Lung (tissue), 16 donors: ENCODE data around the gene OR1G1. TPM values are rescaled to one million over a fixed set of nuclear protein-coding genes. Genes with fewer than 3 reads are reported as not detected.
"Not testable (repeated sequence)": the region's sequence is repeated elsewhere in the genome, so short reads cannot be mapped to it uniquely, and the experiment has no call there.

Source experiments
- ATAC-seq: fragments of 200-7000 bp; cut with Tn5 transposase; one replicate; pipeline ENCODE4 v1.9.1; 2020; ENCODE audit warnings: moderate number of reproducible peaks; ENCODE audit not compliant: insufficient read depth, low FRiP score
- DNase-seq, 3 donors: peaks; one replicate each; pipeline ENCODE4 v3.0.0-alpha.2; 2013 to 2017
- H3K27ac ChIP-seq, 2 donors: one replicate each; pipeline ENCODE4 v1.5.1; 2013; ENCODE audit warnings: mild to moderate bottlenecking in 2 of 2, moderate library complexity in 2 of 2, control low read depth in 1 of 2, inconsistent platforms in 1 of 2, low read depth in 1 of 2, low read length in 1 of 2
- H3K27me3 ChIP-seq, 3 donors: one replicate each; pipeline ENCODE4 v1.5.1; 2013; ENCODE audit warnings: low read length in 2 of 3; ENCODE audit not compliant: control insufficient read depth in 3 of 3, insufficient read depth in 3 of 3
- H3K36me3 ChIP-seq, 4 donors: one replicate each; pipeline ENCODE4 v1.5.1; 2013; ENCODE audit warnings: low read length in 4 of 4, mild to moderate bottlenecking in 1 of 4, moderate library complexity in 1 of 4; ENCODE audit not compliant: control insufficient read depth in 4 of 4, insufficient read depth in 4 of 4
- H3K4me1 ChIP-seq, 5 donors: one replicate each; pipeline ENCODE4 v1.5.1; 2013; ENCODE audit warnings: low read length in 5 of 5, mild to moderate bottlenecking in 2 of 5, moderate library complexity in 1 of 5; ENCODE audit not compliant: control insufficient read depth in 5 of 5, insufficient read depth in 5 of 5
- H3K4me3 ChIP-seq: one replicate; pipeline ENCODE4 v1.5.1; 2013; ENCODE audit warnings: mild to moderate bottlenecking, control low read depth, moderate library complexity
- H3K9ac ChIP-seq, 2 donors: one replicate each; pipeline ENCODE4 v1.5.1; 2013; ENCODE audit warnings: low read length in 2 of 2, control low read depth in 1 of 2; ENCODE audit not compliant: insufficient read depth in 1 of 2
- H3K9me3 ChIP-seq, 4 donors: one replicate each; pipeline ENCODE4 v1.5.1; 2013; ENCODE audit warnings: low read length in 3 of 4, mild to moderate bottlenecking in 1 of 4, moderate library complexity in 1 of 4; ENCODE audit not compliant: control insufficient read depth in 4 of 4, insufficient read depth in 3 of 4
- CTCF ChIP-seq: IDR thresholded peaks from 2 replicates; pipeline ENCODE4 v1.5.1; 2012; ENCODE audit warnings: mild to moderate bottlenecking; ENCODE audit errors: control extremely low read depth, extremely low read depth
- WGBS, 2 donors: extraction: QIAGEN DNeasy Blood & Tissue Kit; methylation state at CpG; one replicate each; pipeline ENCODE4 v1.1.7; 2013; 5-methylcytosine and 5-hydroxymethylcytosine counted together
- long read RNA-seq, 5 donors: transcript quantifications; one replicate each; lab custom pipeline, GENCODE V29; 2026
- polyA plus RNA-seq, 2 donors: library from polyadenylated mRNA; stranded (reverse); fragments of 200-250 nt; gene quantifications; one replicate each; pipeline ENCODE4 v1.2.1, GENCODE V29; 2013
- total RNA-seq, 2 donors: library from RNA; depleted of rRNA in 1 of 2; stranded (reverse); fragments of >200 nt in 1 of 2; gene quantifications; one replicate each; pipeline ENCODE4 v1.2.1, GENCODE V29; 2014 to 2021
- donor health status: control.
- donor health status: control.
- donor health status: Bipolar disorder and iron deficiency.
- donor health status: healthy.
- donor health status: DM: yes; HTN: yes; CAD: no.

OR1G1 gene
- total RNA-seq, result not detected
- polyA plus RNA-seq, result not detected
- long read RNA-seq, donor 1, result 0 reads
- long read RNA-seq, donor 2, result 0 reads
- long read RNA-seq, donor 3, result 0 reads
- long read RNA-seq, donor 4, result 0 reads
- long read RNA-seq, donor 5, result 0 reads

GRCh38 chr17:3127451-3127850, at the start of gene OR1G1:
Gene OR1G1 (minus strand): TSS chr17:3127551. CDS start chr17:3127551, 0 bp downstream.
- no peak for DNase-seq
- no peaks in the 10 kb centered on the region for H3K27me3 ChIP-seq
- no peaks in the 10 kb centered on the region for H3K36me3 ChIP-seq
- WGBS, 2 donors, result 75 to 78% methylated on average over 2 of the region's 2 CpGs
- H3K9me3 ChIP-seq, result peaks cover 0 to 6% (median 0%) of the 10 kb centered on the region in 4 donors
- ATAC-seq, result no peak
- no peaks in the 10 kb centered on the region for H3K4me1 ChIP-seq
- H3K9ac ChIP-seq, result no peak within 1 kb of the TSS
- no peak within 1 kb of the TSS for H3K27ac ChIP-seq
- no peak for TF ChIP-seq CTCF
- H3K4me3 ChIP-seq, result no peak within 1 kb of the TSS

- Histone ChIP-seq H3K4me3 (no peak overlapping the region), H3K9me3 (peaks cover 0 to 12% (median 3%) of the 10 kb centered on the region in 4 donors), H3K27me3 (no peaks in the 10 kb centered on the region), H3K9ac (no peak overlapping the region), H3K27ac (no peak overlapping the region), H3K36me3 (no peaks in the 10 kb centered on the region), H3K4me1 (no peaks in the 10 kb centered on the region)
- ATAC-seq (no peak), DNase-seq (peak in 1 of 3 donors; percentile 3)
- WGBS, 2 donors, result 42 to 44% methylated on average over 5 of the region's 5 CpGs
- no peak for TF ChIP-seq CTCF
Measured at GRCh38 chr17:3167574-3167973, 40.2 kb upstream of the OR1G1 start.

- Histone ChIP-seq H3K27ac (no peak overlapping the region), H3K27me3 (no peaks in the 10 kb centered on the region), H3K9me3 (peaks cover 0 to 7% (median 0%) of the 10 kb centered on the region in 4 donors), H3K36me3 (no peaks in the 10 kb centered on the region), H3K9ac (no peak overlapping the region), H3K4me1 (no peaks in the 10 kb centered on the region), H3K4me3 (no peak overlapping the region)
- no peak for DNase-seq
- WGBS, 2 donors, result 47 to 62% methylated on average over 1 of the region's 1 CpG
- no peak for ATAC-seq
- no peak for TF ChIP-seq CTCF
Measured at GRCh38 chr17:3157218-3157617, 29.9 kb upstream of the OR1G1 start.

- not testable (repeated sequence) for H3K4me1 ChIP-seq, ATAC-seq, H3K9me3 ChIP-seq, H3K9ac ChIP-seq, H3K27me3 ChIP-seq, H3K36me3 ChIP-seq, H3K27ac ChIP-seq, H3K4me3 ChIP-seq, DNase-seq
- WGBS, 2 donors, result 84 to 96% methylated on average over 2 of the region's 3 CpGs
Measured at GRCh38 chr17:3137494-3137893, 10.1 kb upstream of the OR1G1 start.
